Liver (tissue), 3 donors: ENCODE measurements around the gene CNGA3.

Source experiments
- ATF3 ChIP-seq: IDR thresholded peaks from 2 replicates; pipeline ENCODE4 v1.6.1; 2016; ENCODE audit warnings: antibody characterized with exemption
- CTCF ChIP-seq: fragments of 150-350 bp; IDR thresholded peaks from 2 replicates; pipeline ENCODE4 v1.5.1; 2017; ENCODE audit warnings: improper control_type of control experiment, low read depth, low read length; ENCODE audit not compliant: missing input control
- GABPA ChIP-seq, 2 donors: IDR thresholded peaks in 1 of 2; conservative IDR thresholded peaks in 1 of 2; 2 replicates each; pipeline ENCODE4 v1.6.1; 2016; ENCODE audit warnings: antibody characterized with exemption in 2 of 2, mild to moderate bottlenecking in 1 of 2, moderate library complexity in 1 of 2
- HNF4A ChIP-seq, 2 donors: conservative IDR thresholded peaks; 2 replicates each; pipeline ENCODE4 v1.6.1; 2016; ENCODE audit warnings: antibody characterized with exemption in 2 of 2, mild to moderate bottlenecking in 2 of 2
- MAX ChIP-seq: IDR thresholded peaks from 2 replicates; pipeline ENCODE4 v1.6.1; 2016; ENCODE audit warnings: antibody characterized with exemption
- RAD21 ChIP-seq, 2 donors: IDR thresholded peaks; 2 replicates each; pipeline ENCODE4 v1.6.1; 2016; ENCODE audit warnings: antibody characterized with exemption in 2 of 2, mild to moderate bottlenecking in 2 of 2
- REST ChIP-seq: IDR thresholded peaks from 2 replicates; pipeline ENCODE4 v1.6.1; 2016; ENCODE audit warnings: antibody characterized with exemption, mild to moderate bottlenecking
- SP1 ChIP-seq: IDR thresholded peaks from 2 replicates; pipeline ENCODE4 v1.6.1; 2018; ENCODE audit warnings: antibody characterized with exemption, mild to moderate bottlenecking
- TAF1 ChIP-seq: conservative IDR thresholded peaks from 2 replicates; pipeline ENCODE4 v1.6.1; 2016; ENCODE audit warnings: antibody characterized with exemption, mild to moderate bottlenecking
- ZBTB33 ChIP-seq: IDR thresholded peaks from 2 replicates; pipeline ENCODE4 v1.6.1; 2016; ENCODE audit warnings: antibody characterized with exemption
- donor health status: healthy.
- donor health status: healthy.

GRCh38 chr2:98341241-98341640, 5.0 kb upstream of the CNGA3 start:
- no peak for TF ChIP-seq CTCF
- no peak for TF ChIP-seq MAX
- no peak for TF ChIP-seq GABPA (IDR thresholded peaks at IDR 0.05 in 1 of 2, conservative IDR thresholded peaks at IDR 0.05 in 1 of 2)
- no peak for TF ChIP-seq ZBTB33
- TF ChIP-seq TAF1 = no peak
- no peak for TF ChIP-seq HNF4A (conservative IDR thresholded peaks at IDR 0.05)
- no peak for TF ChIP-seq SP1
- no peak for TF ChIP-seq REST
- no peak for TF ChIP-seq ATF3
- TF ChIP-seq RAD21 (IDR thresholded peaks at IDR 0.05) = no peak
